GM19193 (cell line): ENCODE results near the gene FEV.

Experiments used
- POLR2A ChIP-seq: IDR thresholded peaks from 4 replicates; pipeline ENCODE4 v1.6.1; 2011; ENCODE audit not compliant: insufficient read depth, insufficient read length; ENCODE audit errors: extremely low read depth

FEV gene

DNA sequence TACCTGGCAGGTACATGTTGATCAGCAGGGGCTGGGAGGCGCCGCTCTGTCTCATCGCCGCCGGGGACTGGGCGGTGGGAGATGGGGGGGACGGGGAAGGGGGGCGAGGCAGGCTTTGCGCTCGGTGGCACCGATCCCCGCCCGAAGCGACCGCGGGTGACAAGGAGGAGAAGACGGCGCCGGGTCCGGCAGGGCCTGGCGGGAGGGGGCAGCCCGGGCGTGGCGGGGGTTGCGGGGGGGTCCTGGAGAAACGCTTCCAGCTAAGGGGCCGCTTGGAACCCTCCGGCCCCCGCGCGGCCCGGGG is at the start of gene FEV:
TSS of gene FEV (minus strand) at position 164 of the 304 bp plus-strand sequence. CDS start at position 55, 109 bp downstream.
- TF ChIP-seq POLR2A = no peak

DNA sequence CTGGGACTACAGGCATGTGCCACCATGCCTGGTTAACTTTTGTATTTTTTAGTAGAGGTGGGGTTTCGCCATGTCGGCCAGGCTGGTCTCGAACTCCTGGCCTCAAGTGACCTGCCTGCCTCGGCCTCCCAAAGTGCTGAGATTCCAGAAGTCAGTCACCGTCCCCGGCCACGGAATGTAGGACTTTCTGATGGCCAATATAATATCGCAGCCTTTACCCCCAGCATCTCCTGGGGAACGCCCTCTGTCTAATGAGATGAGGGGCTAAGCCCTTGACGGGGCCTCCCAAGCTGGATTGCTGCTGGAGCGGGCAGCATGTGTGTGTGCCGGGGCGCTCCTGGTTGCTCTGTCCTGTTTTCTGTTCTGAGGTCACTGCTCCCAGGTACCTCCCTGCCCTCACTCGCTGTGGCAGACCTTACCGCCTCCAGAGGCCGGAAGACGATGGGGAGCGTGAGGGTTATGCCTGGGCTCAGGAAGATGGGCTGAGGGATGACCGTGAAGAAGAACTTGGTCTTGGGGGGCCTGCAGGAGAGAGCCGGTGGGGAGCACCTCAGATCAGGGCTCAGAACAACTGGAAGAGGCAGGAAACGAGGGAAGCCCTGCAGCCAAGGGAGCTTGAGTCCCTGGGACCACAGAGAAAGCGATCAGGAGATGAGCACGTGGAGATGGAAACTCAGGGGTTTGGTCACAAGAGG is 47.2 kb upstream of the FEV start:
- TF ChIP-seq POLR2A = no peak

DNA sequence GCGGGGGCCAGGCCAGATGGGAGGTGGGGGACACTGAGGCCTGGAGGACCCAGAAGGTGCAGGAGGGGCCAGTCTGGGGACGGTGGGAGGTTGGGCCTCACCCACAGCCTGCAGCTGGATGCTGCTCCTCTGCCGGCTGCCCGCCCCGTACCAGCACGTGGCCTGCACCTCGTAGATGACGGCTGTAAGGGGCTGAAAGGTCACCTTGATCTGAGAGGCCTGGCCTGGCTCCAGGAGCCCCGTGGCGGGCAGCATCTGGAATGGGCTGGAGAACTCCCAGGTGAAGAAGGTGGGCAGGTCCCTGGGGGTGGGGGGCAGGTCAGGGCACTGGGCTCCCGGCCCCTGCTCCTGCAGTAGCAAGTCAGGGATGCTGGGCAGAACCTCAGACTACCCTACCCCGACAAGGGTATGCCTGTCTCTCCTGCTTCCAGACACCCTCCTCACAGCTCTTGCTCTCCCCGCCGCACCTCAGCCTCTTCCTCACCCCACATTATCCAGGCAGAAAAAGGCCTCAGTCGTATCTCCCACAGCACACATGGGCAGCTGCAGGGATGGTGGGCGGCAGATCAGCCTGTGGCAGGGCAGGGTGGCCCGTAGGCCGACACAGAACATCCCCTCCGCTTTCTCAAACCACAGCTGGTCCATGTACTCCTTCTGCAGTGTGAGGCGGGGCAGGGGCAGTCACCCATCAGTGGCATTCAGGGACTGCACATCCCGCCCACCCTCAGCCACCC is 46.2 kb upstream of the FEV start:
- no peak for TF ChIP-seq POLR2A

DNA sequence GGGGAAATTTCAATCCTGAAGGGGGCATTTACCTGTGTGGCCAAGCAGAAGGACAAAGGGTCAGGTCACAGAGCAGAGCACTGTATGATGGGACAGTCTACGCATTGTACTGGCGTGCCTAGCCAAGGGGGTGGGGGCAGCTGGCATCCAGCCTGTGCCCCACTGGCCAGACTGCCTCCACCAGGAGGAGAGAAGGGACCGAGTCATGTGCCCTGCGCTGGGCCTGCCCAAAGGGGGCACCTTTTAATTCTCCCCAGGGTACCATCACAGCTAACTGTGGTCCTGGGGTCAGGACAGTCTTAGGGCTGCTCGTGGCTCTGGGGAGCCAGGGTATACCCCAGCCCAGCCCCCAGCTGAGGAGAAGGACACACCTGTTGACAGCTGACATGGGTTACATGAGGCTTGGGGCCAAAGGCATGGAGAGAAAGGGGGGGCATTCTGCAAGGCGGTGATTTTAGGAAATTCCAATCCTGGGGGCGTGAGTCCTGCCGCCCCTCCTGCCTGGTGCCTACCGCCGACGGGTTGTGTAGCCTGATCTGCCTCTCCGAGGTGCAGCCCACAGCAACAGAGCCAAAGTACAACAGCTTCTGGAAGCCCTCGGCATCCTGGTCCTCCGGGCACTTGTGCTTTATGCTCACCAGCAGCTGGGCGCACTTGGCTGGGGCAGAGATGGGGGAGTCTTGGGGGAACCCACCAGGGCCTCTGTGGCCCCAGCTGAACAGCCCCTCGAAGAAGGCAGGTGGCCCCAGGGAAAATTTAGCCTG is 45.4 kb upstream of the FEV start:
- no peak for TF ChIP-seq POLR2A

DNA sequence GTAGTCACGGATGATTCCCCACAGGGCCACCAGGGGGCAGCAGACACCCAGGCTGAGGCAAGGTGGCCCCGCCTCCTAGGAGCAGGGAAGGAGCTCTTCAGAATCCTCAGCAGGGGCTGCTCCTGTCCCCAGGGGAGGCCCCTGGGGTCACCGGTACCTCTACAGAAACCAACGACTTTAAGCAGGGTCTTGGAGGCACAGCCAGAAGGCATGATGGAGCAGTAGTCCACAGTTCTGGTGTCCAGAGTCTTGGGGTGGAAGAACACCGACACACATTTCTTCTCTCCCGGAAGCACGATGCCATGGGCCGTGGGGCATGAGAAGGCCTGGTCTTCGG is 44.8 kb upstream of the FEV start:
- TF ChIP-seq POLR2A = no peak

DNA sequence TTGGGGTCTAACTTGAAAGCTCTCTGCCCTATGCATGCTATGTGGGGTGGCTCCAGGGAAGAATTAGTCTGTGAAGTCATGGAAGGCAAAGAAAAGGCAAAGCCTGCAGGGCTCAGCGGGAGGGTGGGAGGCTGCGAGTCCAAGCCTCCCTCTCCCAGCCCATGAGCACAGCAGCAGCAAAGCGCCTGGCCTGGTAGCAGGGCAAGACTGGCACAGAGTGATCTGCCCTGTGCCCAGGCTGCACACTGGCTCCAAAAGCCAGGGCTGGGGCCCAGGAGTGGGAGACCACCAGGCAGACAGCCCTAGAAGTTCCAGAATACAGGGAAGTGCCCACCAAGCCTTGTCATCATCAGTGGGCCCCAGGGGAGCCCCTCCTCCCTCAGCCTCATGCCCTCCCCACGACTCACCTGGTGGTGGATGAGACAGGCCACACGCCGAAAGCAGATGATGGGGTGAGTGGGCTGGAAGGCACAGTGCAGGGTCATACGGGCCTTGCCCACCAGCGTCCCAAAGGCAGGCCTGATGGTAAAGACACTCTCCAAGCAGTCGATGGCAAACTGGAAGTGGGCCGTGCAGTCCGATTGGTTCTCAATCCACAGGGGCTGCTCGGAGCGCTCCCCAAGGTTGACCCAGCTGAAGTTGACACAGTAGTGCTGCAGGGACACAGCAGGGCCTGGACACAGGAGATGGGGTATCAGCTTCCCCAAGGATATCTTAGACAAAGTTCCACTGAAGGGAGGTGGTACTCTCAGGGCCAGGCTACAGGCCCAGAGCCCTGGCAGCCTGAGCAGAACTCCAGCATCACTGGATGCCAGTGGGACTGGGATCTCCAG is 44.2 kb upstream of the FEV start:
- no peak for TF ChIP-seq POLR2A

DNA sequence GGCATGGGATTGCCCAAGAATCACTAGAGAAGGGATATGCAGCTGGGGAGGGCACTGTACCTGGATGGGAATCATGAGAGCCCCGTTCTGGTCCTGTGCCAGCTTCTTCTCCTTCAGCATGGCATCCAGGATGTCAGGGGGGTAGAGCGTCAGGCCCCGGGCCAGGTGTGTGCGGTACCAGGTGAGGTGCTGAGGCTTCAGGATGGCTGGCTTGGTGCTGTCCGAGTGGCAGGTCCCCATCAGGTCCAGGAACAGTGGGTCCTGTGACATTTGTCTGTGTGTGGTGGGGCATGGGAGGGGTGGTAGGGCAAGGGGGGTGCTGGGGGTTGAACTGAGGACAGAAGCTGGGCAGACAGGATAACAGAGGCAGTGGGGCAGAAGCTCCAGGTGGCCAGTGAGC is 43.2 kb upstream of the FEV start:
- no peak for TF ChIP-seq POLR2A

DNA sequence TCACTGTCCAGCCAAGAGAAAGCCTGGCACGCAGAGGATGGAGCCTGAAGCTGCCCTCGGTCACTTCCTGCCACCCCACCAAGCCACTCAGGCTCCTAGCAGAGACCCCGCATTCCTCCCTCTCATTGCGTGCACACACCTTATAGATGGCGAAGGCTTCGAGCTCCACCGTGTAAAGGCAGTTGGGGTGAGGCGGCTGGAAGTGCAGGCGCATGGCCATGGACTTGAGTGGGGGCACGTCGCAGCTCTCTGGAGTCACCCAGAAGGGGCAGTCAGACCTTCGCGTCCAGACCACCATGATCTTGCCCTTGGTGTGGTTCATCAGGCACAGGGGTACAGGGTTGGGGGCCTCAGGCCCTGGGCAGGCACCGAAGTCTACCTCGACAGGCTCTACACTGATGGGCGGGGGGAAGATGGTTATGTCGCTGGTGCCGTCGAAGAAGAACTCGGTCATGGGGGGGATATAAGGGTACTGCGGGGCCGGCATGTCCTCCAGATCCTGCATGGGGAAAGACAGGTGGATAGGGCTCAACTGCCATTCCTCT is 42.6 kb upstream of the FEV start:
- no peak for TF ChIP-seq POLR2A

DNA sequence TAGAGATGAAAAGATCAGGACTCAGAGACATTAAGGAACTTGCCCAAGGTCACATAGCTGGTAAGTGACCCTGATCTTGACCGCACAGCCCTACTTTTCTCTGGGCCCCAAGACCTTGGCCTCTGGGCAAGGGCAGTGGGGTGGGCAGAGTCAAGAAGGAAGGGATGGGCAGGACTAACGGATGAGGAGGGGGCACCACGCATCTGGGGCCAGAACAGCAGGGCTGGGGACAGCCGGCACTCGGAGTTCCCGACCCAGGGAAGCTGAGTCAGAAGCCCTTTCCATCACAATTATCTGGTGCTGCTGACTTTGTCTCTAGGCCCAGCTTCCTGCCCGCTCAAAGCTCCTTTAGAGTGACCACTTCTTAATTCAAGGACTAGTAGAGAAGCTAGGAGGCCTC is 42.0 kb upstream of the FEV start:
- TF ChIP-seq POLR2A = no peak

DNA sequence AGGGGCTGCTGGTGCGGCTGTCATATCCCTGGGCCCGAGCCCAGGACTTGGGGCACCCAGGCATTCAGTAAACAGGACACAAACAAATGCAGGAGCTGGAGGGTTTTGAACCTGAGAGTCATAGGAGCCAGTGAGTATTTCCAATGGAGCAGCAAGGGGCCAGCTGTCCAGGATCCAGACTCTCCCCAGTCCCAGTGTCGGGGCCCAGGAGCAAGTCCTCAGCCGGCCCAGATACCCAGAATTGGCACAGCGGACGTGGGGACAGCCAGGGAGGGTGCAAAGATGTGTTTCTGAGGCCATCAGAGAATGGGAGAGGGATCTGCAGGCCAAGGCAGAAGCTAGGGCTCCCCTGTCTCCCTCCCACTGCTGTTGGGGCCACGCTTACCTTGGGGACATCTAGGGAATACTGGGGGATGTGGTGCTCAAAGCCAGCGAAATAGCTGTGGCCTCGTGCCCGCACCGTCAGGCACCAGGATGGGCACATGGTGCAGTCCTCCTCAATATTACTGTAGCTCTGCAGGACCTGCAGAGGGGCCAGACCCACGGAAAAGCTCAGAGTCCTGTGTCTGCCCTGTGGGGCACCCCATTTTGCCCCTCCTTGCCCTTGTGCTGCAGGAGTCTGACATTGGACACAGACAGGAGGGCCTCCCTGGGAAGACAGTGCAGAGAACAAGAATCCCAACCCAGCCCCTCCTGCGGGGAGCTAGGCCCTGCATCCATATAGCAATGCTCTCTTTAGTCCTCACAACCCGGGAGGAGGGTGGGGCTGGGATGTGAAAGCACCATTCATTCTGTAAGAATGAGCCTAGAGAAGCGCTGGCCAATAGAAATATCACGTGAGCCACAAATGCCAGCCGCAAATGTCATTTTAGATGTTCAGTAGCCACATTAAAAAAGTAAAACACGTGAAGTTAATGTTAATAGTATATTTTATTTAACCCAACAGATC is 40.9 kb upstream of the FEV start:
- no peak for TF ChIP-seq POLR2A

DNA sequence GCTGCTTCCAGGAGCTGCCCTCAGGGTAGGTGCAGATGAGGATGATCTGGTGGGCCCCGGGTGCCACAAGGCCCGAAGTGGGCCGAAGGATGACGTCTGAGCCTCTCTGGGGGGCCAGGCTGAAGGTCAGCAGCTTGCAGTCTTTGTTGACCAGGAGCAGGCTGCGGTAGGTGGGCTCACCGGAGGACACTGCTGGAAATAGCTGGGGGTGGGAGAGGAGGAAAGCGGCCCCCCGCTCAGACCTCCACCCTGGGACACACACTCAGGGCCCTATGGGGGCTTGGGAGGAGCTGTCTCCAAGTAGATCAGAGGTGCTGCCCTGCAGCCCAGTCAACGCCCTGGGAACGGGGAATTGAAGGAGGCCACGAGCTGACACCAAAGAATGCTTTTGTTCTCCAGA is 39.1 kb upstream of the FEV start:
- TF ChIP-seq POLR2A = no peak

DNA sequence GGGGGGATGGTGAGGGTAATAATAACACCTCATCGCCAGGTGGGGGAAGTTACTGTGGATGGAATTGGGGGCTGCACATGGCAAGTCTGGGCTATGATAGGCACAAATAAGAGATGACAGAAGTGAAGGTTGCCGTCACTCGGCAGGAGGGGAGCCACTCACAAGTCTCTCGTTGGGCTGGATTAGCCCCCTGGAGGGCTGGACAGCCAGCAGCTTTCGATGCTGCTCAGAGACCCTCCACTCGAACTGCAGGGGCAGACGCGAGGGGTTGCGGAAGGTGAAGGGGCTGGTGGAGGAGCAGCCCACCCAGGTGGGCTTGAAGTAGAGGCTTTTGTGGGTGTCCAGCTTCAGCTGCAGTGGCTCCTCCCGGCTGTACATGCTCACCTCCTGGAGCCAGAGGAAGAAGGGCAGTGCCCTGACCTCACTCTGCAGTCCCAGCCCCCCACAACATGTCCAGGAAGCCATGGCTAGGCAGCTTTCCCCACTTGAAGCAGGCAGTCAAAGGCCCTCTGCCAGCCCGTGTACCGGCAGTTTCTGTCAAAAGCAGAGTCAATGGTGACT is 38.1 kb upstream of the FEV start:
- TF ChIP-seq POLR2A = no peak

DNA sequence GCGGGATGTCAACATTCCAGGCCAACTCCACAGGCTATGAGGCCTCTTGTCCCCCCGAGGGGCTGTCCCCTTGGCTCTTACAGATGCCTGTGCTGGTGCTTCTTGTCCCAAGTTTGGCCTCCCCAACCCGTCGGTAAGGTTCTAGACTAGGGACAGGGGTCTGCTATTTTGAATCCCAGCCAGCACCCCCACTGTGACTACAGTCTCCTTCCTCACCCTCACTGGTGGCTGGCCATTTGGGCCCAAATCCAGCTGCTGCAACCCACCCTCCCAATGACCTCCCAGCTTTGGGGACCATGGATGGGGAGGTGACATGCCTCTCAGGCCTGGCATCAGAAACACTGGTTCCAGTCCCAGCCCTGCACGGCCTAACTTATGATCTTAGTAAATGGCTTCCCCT is 37.6 kb upstream of the FEV start:
- TF ChIP-seq POLR2A = no peak
